NCI-H1092 (cell line): ENCODE data around the gene COL6A5.
"Not testable (repeated sequence)": the region's sequence is repeated elsewhere in the genome, so short reads cannot be mapped to it uniquely, and the experiment has no call there.

Experiments used
- DNase-seq: peaks from one replicate; lab custom pipeline; 2025; lab: John Stamatoyannopoulos, UW

The COL6A5 gene, protein sequence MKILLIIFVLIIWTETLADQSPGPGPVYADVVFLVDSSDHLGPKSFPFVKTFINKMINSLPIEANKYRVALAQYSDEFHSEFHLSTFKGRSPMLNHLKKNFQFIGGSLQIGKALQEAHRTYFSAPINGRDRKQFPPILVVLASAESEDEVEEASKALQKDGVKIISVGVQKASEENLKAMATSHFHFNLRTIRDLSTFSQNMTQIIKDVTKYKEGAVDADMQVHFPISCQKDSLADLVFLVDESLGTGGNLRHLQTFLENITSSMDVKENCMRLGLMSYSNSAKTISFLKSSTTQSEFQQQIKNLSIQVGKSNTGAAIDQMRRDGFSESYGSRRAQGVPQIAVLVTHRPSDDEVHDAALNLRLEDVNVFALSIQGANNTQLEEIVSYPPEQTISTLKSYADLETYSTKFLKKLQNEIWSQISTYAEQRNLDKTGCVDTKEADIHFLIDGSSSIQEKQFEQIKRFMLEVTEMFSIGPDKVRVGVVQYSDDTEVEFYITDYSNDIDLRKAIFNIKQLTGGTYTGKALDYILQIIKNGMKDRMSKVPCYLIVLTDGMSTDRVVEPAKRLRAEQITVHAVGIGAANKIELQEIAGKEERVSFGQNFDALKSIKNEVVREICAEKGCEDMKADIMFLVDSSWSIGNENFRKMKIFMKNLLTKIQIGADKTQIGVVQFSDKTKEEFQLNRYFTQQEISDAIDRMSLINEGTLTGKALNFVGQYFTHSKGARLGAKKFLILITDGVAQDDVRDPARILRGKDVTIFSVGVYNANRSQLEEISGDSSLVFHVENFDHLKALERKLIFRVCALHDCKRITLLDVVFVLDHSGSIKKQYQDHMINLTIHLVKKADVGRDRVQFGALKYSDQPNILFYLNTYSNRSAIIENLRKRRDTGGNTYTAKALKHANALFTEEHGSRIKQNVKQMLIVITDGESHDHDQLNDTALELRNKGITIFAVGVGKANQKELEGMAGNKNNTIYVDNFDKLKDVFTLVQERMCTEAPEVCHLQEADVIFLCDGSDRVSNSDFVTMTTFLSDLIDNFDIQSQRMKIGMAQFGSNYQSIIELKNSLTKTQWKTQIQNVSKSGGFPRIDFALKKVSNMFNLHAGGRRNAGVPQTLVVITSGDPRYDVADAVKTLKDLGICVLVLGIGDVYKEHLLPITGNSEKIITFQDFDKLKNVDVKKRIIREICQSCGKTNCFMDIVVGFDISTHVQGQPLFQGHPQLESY (N-terminal part only)

DNA sequence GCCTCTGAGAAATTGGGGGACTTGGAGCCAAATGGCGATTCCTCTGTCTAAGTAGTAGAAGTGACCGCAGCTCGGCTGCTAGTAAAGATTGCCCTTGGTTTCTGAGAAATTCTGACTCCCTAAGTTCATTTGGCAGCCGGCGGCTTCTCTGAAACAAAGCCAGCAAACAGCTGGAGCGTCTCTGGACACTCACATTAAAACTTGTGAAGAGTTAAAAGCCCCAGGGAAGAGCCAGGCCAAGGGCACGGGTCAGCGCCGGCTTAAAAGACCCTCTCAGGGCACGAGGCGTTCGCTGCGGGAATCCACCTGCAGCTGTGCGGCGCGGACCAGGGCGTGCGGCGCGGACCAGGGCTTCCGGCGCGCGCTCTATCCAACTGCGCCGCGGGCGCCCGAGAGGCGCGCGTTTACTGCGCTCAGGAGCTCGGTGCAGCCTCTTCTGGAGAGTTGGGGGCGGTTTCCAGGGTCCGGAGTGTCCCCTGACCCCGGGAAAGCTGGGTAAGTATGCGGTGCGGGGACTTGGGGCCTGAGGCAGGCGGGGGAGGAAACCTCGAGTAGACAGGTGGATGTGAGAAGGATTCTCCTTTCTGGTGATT, at the start of gene COL6A5:
TSS of gene COL6A5 (plus strand) at position 186 of the 593 bp plus-strand sequence. CDS start 27,967 bp downstream, outside the sequence.
- no peak for DNase-seq

- DNase-seq = no peak
These were observed 45.9 kb upstream of the COL6A5 start for GRCh38 chr3:130299531-130299930.

GRCh38 chr3:130300888-130301287, 44.6 kb upstream of the COL6A5 start:
- no peak for DNase-seq

GRCh38 chr3:130310109-130310508, 35.4 kb upstream of the COL6A5 start:
- no peak for DNase-seq

DNA sequence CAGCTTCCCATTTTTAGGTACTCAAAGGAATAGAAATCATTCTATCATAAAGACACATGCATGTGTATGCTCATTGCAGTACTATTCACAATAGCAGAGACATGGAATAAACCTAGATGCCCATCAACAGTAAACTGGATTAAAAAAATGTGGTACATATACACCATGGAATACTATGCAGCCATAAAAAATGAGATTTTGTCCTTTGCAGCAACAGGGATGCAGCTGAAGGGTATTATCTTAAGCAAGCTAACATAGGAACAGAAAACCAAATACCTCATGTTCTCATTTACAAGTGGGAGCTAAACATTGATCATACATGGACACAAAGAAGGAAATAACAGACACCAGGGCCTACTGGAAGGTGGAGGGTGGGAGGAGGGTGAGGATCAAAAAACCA, 33.1 kb upstream of the COL6A5 start:
- DNase-seq = no peak

DNA sequence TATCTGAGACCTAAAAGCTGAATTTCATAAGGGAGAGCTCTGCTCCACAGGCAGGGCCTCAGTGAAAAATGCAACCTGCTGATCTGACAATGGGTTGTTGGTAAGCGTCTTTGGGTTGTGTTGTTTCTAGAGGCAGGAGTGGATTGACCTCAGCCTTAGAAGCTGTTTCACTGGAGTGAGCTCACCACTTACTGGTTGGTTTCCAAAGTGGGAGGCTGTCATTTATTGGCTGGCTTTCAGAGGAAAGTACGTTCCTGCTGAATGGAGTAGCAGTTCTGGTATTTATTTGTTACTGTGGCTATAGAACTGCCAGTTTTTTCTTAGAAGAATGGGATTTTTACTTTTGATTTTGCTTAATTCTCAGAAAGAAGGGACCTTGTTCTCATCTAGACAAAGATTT, 29.3 kb upstream of the COL6A5 start:
- DNase-seq = no peak

DNA sequence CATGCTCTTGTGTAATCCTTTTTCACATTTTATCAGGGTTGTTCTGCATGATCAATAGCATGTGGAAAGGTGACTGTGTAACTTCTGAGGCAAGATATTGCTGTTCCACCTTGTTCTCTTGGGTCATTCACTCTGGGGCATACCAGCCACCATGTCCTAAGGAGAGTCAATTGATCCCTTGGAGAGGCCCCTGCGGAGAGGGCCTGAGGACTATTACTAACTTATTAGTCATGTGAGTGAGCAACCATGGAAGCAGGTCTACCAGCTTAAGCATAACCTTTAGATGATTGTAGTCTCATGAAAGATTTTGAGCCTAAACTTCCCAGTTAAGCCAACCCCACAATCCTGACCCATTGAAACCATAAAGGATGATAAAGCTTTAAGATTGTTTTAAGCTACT, 22.0 kb upstream of the COL6A5 start:
- DNase-seq = no peak

- no peak for DNase-seq
These were observed 4.7 kb upstream of the COL6A5 start for GRCh38 chr3:130340766-130341165.

DNA sequence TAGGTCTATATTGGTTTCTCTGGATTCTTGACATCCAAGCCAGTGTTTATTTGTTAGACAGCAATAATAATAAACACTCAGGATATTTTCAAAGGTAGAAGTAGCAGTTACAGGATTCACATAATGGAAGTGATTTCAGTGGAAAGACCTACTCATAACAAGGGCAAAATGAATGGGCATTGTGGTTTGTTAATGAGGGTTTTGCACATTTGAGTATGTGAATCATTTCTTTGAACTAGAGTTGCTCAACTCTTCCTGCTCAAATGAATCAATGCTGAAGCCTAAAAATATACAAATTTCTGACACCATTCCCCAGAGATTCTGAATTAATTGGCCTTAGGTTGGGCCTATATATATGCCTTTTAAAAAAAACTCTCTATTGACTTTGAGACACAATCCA, 4.1 kb upstream of the COL6A5 start:
- no peak for DNase-seq

- DNase-seq = no peak
These were observed 3.6 kb upstream of the COL6A5 start for GRCh38 chr3:130341882-130342281.

- no peak for DNase-seq
These were observed 2.4 kb upstream of the COL6A5 start for GRCh38 chr3:130342821-130343661.

DNA sequence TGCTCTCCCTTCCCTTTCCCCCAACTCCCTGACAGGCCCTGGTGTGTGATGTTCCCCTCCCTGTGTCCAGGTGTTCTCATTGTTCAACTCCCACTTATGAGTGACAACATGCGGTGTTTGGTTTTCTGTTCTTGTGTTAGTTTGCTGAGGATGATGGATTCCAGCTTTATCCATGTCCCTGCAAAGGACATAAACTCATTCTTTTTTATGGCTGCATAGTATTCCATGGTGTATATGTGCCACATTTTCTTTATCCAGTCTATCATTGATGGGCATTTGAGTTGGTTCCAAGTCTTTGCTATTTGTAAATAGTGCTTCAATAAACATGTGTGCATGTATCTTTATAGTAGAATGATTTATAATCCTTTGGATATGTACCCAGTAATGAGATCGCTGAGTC, 2.8 kb downstream of the COL6A5 start:
- DNase-seq = not testable (repeated sequence)

GRCh38 chr3:130354430-130354829, 9.0 kb downstream of the COL6A5 start:
- DNase-seq = no peak

GRCh38 chr3:130374033-130374432, 28.6 kb downstream of the COL6A5 start:
- DNase-seq = no peak

GRCh38 chr3:130374908-130375307, 29.4 kb downstream of the COL6A5 start:
- no peak for DNase-seq

GRCh38 chr3:130377960-130378676, 32.6 kb downstream of the COL6A5 start:
- DNase-seq = no peak

DNA sequence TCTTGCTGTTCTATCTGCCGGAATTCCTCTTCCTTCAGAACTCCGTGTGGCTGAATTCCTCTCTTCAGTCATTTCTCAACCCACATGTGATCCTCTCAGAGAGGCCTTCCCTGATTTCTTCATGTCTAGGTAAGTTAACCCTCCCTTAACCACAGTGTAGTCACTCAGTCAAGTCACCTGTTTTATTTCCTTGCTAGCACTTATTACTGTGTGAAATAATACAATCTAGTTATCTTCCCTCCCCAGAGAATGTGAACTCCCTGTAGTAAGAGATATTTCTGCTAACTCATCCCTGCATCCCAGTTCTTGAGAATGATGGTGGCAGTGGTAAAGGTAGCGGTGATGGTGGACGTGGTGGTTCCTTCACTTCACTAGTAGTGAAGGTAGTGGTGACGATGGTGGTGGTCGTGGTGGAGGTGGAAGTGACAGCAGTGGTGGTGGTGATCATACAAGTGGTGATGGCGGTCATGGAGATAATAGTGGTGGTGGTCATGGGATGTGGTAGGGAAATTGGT, 33.3 kb downstream of the COL6A5 start:
- no peak for DNase-seq

- no peak for DNase-seq
These were observed 33.8 kb downstream of the COL6A5 start for GRCh38 chr3:130379274-130379673.

- no peak for DNase-seq
These were observed 34.9 kb downstream of the COL6A5 start for GRCh38 chr3:130380398-130380797.

GRCh38 chr3:130383424-130383823, 38.0 kb downstream of the COL6A5 start:
- DNase-seq = no peak
